ENCODE results near the gene SOCS2. TPM values are rescaled to one million over a fixed set of nuclear protein-coding genes. Genes with fewer than 3 reads are reported as not detected.

Gene SOCS2
- total RNA-seq, 4 donors from 2014 or later = 28.6 to 79.8 (median 66.9) TPM

- H3K36me3 ChIP-seq = no peaks in the 10 kb centered on the region
- no peaks in the 10 kb centered on the region for H3K27me3 ChIP-seq
- WGBS, 2 donors = 75 to 80% methylated on average over 6 of the region's 6 CpGs
- no peaks in the 10 kb centered on the region for H3K4me1 ChIP-seq
- no peak overlapping the region for H3K27ac ChIP-seq
- no peak overlapping the region for H3K4me3 ChIP-seq (replicated peaks in 1 of 3)
- intact Hi-C loops (cut with DNase I) = loop anchor here (10.0 kb wide), 1 partner anchor 59 kb away; no protein-coding TSS in a partner anchor
- TF ChIP-seq POLR2A (IDR thresholded peaks at IDR 0.05) (no peak), CTCF (IDR thresholded peaks at IDR 0.05) (peak in 1 of 6 experiments; percentile 4)
- DNase-seq = no peak
- H3K9me3 ChIP-seq = no peaks in the 10 kb centered on the region
Measured at GRCh38 chr12:93563807-93564538, 8.5 kb upstream of the SOCS2 start.

GRCh38 chr12:93565760-93566159 is 6.7 kb upstream of the SOCS2 start:
- intact Hi-C loops (cut with DNase I) = loop anchor here (5.0 to 10.0 kb wide), 3 partner anchors 61 to 537 kb away; no protein-coding TSS in a partner anchor
- H3K4me3 ChIP-seq (replicated peaks in 1 of 3) = no peak overlapping the region
- TF ChIP-seq CTCF (IDR thresholded peaks at IDR 0.05) (no peak), POLR2A (IDR thresholded peaks at IDR 0.05) (no peak)
- no peaks in the 10 kb centered on the region for H3K36me3 ChIP-seq
- H3K4me1 ChIP-seq = no peaks in the 10 kb centered on the region
- 95% methylated on average over 3 of the region's 3 CpGs for WGBS, 2 donors
- no peaks in the 10 kb centered on the region for H3K27me3 ChIP-seq
- H3K27ac ChIP-seq = no peak overlapping the region
- DNase-seq = no peak
- H3K9me3 ChIP-seq = no peaks in the 10 kb centered on the region

GRCh38 chr12:93567174-93567573 is 5.3 kb upstream of the SOCS2 start:
- Histone ChIP-seq H3K27ac (no peak overlapping the region), H3K4me1 (no peaks in the 10 kb centered on the region), H3K36me3 (no peaks in the 10 kb centered on the region), H3K27me3 (no peaks in the 10 kb centered on the region), H3K4me3 (replicated peaks in 1 of 3) (no peak overlapping the region), H3K9me3 (no peaks in the 10 kb centered on the region)
- intact Hi-C loops (cut with DNase I) = loop anchor here (5.0 to 10.0 kb wide), 3 partner anchors 62 to 535 kb away; no protein-coding TSS in a partner anchor
- peak; percentile 18 to 47 for DNase-seq
- TF ChIP-seq CTCF (IDR thresholded peaks at IDR 0.05) (no peak), POLR2A (IDR thresholded peaks at IDR 0.05) (no peak)
- 17 to 26% methylated on average over 3 of the region's 3 CpGs for WGBS, 2 donors

GRCh38 chr12:93568091-93568490 is 4.4 kb upstream of the SOCS2 start:
- TF ChIP-seq CTCF (IDR thresholded peaks at IDR 0.05) (no peak), POLR2A (IDR thresholded peaks at IDR 0.05) (no peak)
- H3K9me3 ChIP-seq = no peaks in the 10 kb centered on the region
- H3K4me3 ChIP-seq (replicated peaks in 1 of 3) = no peak overlapping the region
- intact Hi-C loops (cut with DNase I) = loop anchor here (5.0 to 10.0 kb wide), 3 partner anchors 63 to 534 kb away; no protein-coding TSS in a partner anchor
- no peaks in the 10 kb centered on the region for H3K27me3 ChIP-seq
- no peak overlapping the region for H3K27ac ChIP-seq
- peaks cover 0 to under 1% of the 10 kb centered on the region in 2 donors for H3K4me1 ChIP-seq
- DNase-seq = no peak
- peaks cover 0 to 1% of the 10 kb centered on the region in 2 donors for H3K36me3 ChIP-seq
- 89 to 90% methylated on average over 3 of the region's 3 CpGs for WGBS, 2 donors

- intact Hi-C loops (cut with DNase I) = loop anchor here (5.0 to 10.0 kb wide), 3 partner anchors 64 to 533 kb away; no protein-coding TSS in a partner anchor
- H3K27ac ChIP-seq = peak overlapping the region in 2 of 3 donors; percentile 95 to 97
- 14 to 16% methylated on average over 6 of the region's 6 CpGs for WGBS, 2 donors
Measured at GRCh38 chr12:93569301-93569655, 3.2 kb upstream of the SOCS2 start.

More at GRCh38 chr12:93569301-93569655, 3.2 kb upstream of the SOCS2 start:
- DNase-seq = no peak
- H3K9me3 ChIP-seq = no peaks in the 10 kb centered on the region
- no peaks in the 10 kb centered on the region for H3K27me3 ChIP-seq
- peaks cover 0 to 3% of the 10 kb centered on the region in 2 donors for H3K4me1 ChIP-seq
- peak overlapping the region in 1 of 3 donors; percentile 58 for H3K4me3 ChIP-seq (replicated peaks in 1 of 3)
- TF ChIP-seq CTCF (IDR thresholded peaks at IDR 0.05) (no peak), POLR2A (IDR thresholded peaks at IDR 0.05) (no peak)
- peaks cover 0 to 6% of the 10 kb centered on the region in 2 donors for H3K36me3 ChIP-seq
